Mesenchymal stem cell (in vitro differentiated cells and primary cell): ENCODE results near the gene MAP4K3.
A peak's percentile ranks its signal among the peaks of the same experiment; 100 is the strongest.

Experiments
- DNase-seq: peaks from one replicate; pipeline ENCODE4 v3.0.0-alpha.2; 2013
- H2AFZ ChIP-seq: one replicate; pipeline ENCODE4 v1.6.1; 2013; ENCODE audit warnings: low read depth, mild to moderate bottlenecking, control low read depth, inconsistent platforms, low read length, moderate library complexity
- H2AK5ac ChIP-seq: 2 replicates; pipeline ENCODE4 v1.6.1; 2013; ENCODE audit warnings: low read length, moderate library complexity, mild to moderate bottlenecking, inconsistent platforms; ENCODE audit not compliant: severe bottlenecking
- H2BK120ac ChIP-seq: one replicate; pipeline ENCODE4 v1.6.1; 2013; ENCODE audit warnings: low read depth, mild to moderate bottlenecking, inconsistent platforms, low read length, moderate library complexity
- H2BK12ac ChIP-seq, 2 experiments: one replicate each; pipeline ENCODE4 v1.6.1; 2013; ENCODE audit warnings: inconsistent platforms in 2 of 2, low read length in 2 of 2, mild to moderate bottlenecking in 2 of 2, moderate library complexity in 2 of 2, control low read depth in 1 of 2
- H2BK15ac ChIP-seq: one replicate; pipeline ENCODE4 v1.6.1; 2013; ENCODE audit warnings: mild to moderate bottlenecking, low read depth, inconsistent platforms; ENCODE audit not compliant: poor library complexity, severe bottlenecking
- H2BK5ac ChIP-seq: 2 replicates; pipeline ENCODE4 v1.6.1; 2013; ENCODE audit warnings: low read depth, mild to moderate bottlenecking, low read length, control low read depth, inconsistent platforms; ENCODE audit not compliant: poor library complexity, severe bottlenecking
- H3K14ac ChIP-seq, 2 experiments: one replicate each; pipeline ENCODE4 v1.6.1; 2013; ENCODE audit warnings: inconsistent platforms in 2 of 2, low read length in 2 of 2, control low read depth in 1 of 2, mild to moderate bottlenecking in 1 of 2, moderate library complexity in 1 of 2
- H3K18ac ChIP-seq, 2 experiments: one replicate each; pipeline ENCODE4 v1.6.1; 2013; ENCODE audit warnings: inconsistent platforms in 2 of 2, low read length in 2 of 2, control low read depth in 1 of 2, low read depth in 1 of 2, mild to moderate bottlenecking in 1 of 2
- H3K23ac ChIP-seq, 2 experiments: one replicate each; pipeline ENCODE4 v1.6.1; 2013; ENCODE audit warnings: inconsistent platforms in 2 of 2, low read length in 2 of 2, mild to moderate bottlenecking in 2 of 2, moderate library complexity in 2 of 2, control low read depth in 1 of 2
- H3K27ac ChIP-seq: 2 replicates; pipeline ENCODE4 v1.5.1; 2013; ENCODE audit warnings: mild to moderate bottlenecking, moderate library complexity, low read length, control low read depth, inconsistent platforms; ENCODE audit not compliant: poor library complexity, severe bottlenecking
- H3K27me3 ChIP-seq, 2 experiments: 2 replicates each; pipeline versions ENCODE4 v1.6.1 to v1.7.0; 2013; ENCODE audit warnings: low read length in 2 of 2, mild to moderate bottlenecking in 2 of 2, moderate library complexity in 2 of 2, control low read depth in 1 of 2, inconsistent platforms in 1 of 2; ENCODE audit not compliant: control insufficient read depth in 1 of 2, insufficient read depth in 1 of 2
- H3K36me3 ChIP-seq, 2 experiments: 2 replicates each; pipeline versions ENCODE4 v1.6.1 to v1.7.0; 2013; ENCODE audit warnings: low read length in 2 of 2, control low read depth in 1 of 2, inconsistent platforms in 1 of 2, low read depth in 1 of 2, mild to moderate bottlenecking in 1 of 2; ENCODE audit not compliant: insufficient read depth in 2 of 2, control insufficient read depth in 1 of 2
- H3K4ac ChIP-seq, 2 experiments: one replicate each; pipeline ENCODE4 v1.6.1; 2013; ENCODE audit warnings: inconsistent platforms in 2 of 2, low read length in 2 of 2, mild to moderate bottlenecking in 2 of 2, moderate library complexity in 2 of 2, control low read depth in 1 of 2, low read depth in 1 of 2
- H3K4me1 ChIP-seq: 2 replicates; pipeline ENCODE4 v1.6.1; 2013; ENCODE audit warnings: low read depth, low read length, control low read depth; ENCODE audit not compliant: control insufficient read depth, insufficient read depth
- H3K4me2 ChIP-seq: 2 replicates; pipeline ENCODE4 v1.6.1; 2013; ENCODE audit warnings: low read length, mild to moderate bottlenecking, inconsistent platforms; ENCODE audit not compliant: poor library complexity, severe bottlenecking
- H3K4me3 ChIP-seq, 2 experiments: 2 replicates each; pipeline versions ENCODE4 v1.5.1 to v1.7.0; 2013; ENCODE audit warnings: low read length in 2 of 2, mild to moderate bottlenecking in 2 of 2, control low read depth in 1 of 2, low read depth in 1 of 2; ENCODE audit not compliant: insufficient read depth in 1 of 2
- H3K79me1 ChIP-seq: replicated peaks from 2 replicates; pipeline ENCODE4 v1.6.1; 2013; ENCODE audit warnings: mild to moderate bottlenecking, control low read depth, low read length, inconsistent platforms; ENCODE audit not compliant: poor library complexity, severe bottlenecking
- H3K9ac ChIP-seq: 2 replicates; pipeline ENCODE4 v1.7.0; 2013; ENCODE audit warnings: mild to moderate bottlenecking, low read length, moderate library complexity
- H3K9me3 ChIP-seq: 2 replicates; pipeline ENCODE4 v1.7.0; 2013; ENCODE audit warnings: mild to moderate bottlenecking, low read length; ENCODE audit not compliant: control insufficient read depth
- H4K8ac ChIP-seq: one replicate; pipeline ENCODE4 v1.6.1; 2013; ENCODE audit warnings: inconsistent platforms, mild to moderate bottlenecking, low read length, moderate library complexity
- H4K91ac ChIP-seq: one replicate; pipeline ENCODE4 v1.6.1; 2013; ENCODE audit warnings: mild to moderate bottlenecking, low read length, inconsistent platforms
- WGBS: methylation state at CpG from one replicate; pipeline ENCODE4 v1.1.7; 2013; ENCODE audit warnings: mixed read lengths; 5-methylcytosine and 5-hydroxymethylcytosine counted together

The MAP4K3 gene

GRCh38 chr2:39401319-39401718 lies 35.8 kb downstream of the MAP4K3 start:
- Histone ChIP-seq H3K23ac (peak overlapping the region in 1 of 2 experiments; percentile 72), H2AFZ (no peak overlapping the region), H3K18ac (peak overlapping the region in 1 of 2 experiments; percentile 52), H2BK12ac (no peak overlapping the region), H3K9me3 (no peaks in the 10 kb centered on the region), H2BK5ac (no peak overlapping the region), H3K4me1 (peaks cover 15% of the 10 kb centered on the region), H3K4me3 (no peak overlapping the region), H4K91ac (no peak overlapping the region), H3K27me3 (no peaks in the 10 kb centered on the region), H3K4ac (no peak overlapping the region), H3K27ac (no peak overlapping the region), H2BK15ac (no peak overlapping the region), H3K36me3 (no peaks in the 10 kb centered on the region), H3K9ac (no peak overlapping the region), H2BK120ac (no peak overlapping the region), H4K8ac (no peak overlapping the region), H3K14ac (no peak overlapping the region), H3K79me1 (peaks cover 3% of the 10 kb centered on the region), H2AK5ac (no peak overlapping the region), H3K4me2 (no peak overlapping the region)
- DNase-seq = no peak
- WGBS = 100% methylated on average over 5 of the region's 8 CpGs

GRCh38 chr2:39399570-39399969 lies 37.5 kb downstream of the MAP4K3 start:
- H3K14ac ChIP-seq = no peak overlapping the region
- no peak overlapping the region for H2BK120ac ChIP-seq
- H2AK5ac ChIP-seq = no peak overlapping the region
- H3K27me3 ChIP-seq = no peaks in the 10 kb centered on the region
- no peak overlapping the region for H2BK5ac ChIP-seq
- no peaks in the 10 kb centered on the region for H3K36me3 ChIP-seq
- no peaks in the 10 kb centered on the region for H3K9me3 ChIP-seq
- H2BK15ac ChIP-seq = no peak overlapping the region
- H3K4me1 ChIP-seq = peaks cover 9% of the 10 kb centered on the region
- no peak overlapping the region for H2BK12ac ChIP-seq
- no peak overlapping the region for H3K18ac ChIP-seq
- H4K8ac ChIP-seq = no peak overlapping the region
- no peak overlapping the region for H3K4me3 ChIP-seq
- no peak overlapping the region for H3K27ac ChIP-seq
- no peak overlapping the region for H3K9ac ChIP-seq
- 100% methylated on average over 1 of the region's 1 CpG for WGBS
- no peak overlapping the region for H3K4me2 ChIP-seq
- H4K91ac ChIP-seq = no peak overlapping the region
- no peak for DNase-seq
- H2AFZ ChIP-seq = no peak overlapping the region
- no peak overlapping the region for H3K4ac ChIP-seq
- peaks cover 2% of the 10 kb centered on the region for H3K79me1 ChIP-seq
- no peak overlapping the region for H3K23ac ChIP-seq

GRCh38 chr2:39395313-39395712 lies 41.8 kb downstream of the MAP4K3 start:
- Histone ChIP-seq H4K91ac (no peak overlapping the region), H2BK15ac (no peak overlapping the region), H3K18ac (no peak overlapping the region), H2AK5ac (no peak overlapping the region), H2AFZ (no peak overlapping the region), H3K27ac (no peak overlapping the region), H3K4me2 (no peak overlapping the region), H2BK120ac (no peak overlapping the region), H3K9me3 (no peaks in the 10 kb centered on the region), H3K23ac (no peak overlapping the region), H3K79me1 (peaks cover 8% of the 10 kb centered on the region), H3K27me3 (no peaks in the 10 kb centered on the region), H2BK12ac (no peak overlapping the region), H2BK5ac (no peak overlapping the region), H3K9ac (no peak overlapping the region), H3K14ac (no peak overlapping the region), H3K4ac (no peak overlapping the region), H3K4me1 (peaks cover 1% of the 10 kb centered on the region), H4K8ac (no peak overlapping the region), H3K4me3 (no peak overlapping the region), H3K36me3 (no peaks in the 10 kb centered on the region)
- DNase-seq = no peak
- 100% methylated on average over 2 of the region's 2 CpGs for WGBS

GRCh38 chr2:39394516-39394961 lies 42.5 kb downstream of the MAP4K3 start:
- 89% methylated on average over 5 of the region's 5 CpGs for WGBS
- no peak overlapping the region for H3K27ac ChIP-seq

More at GRCh38 chr2:39394516-39394961, 42.5 kb downstream of the MAP4K3 start:
- no peak overlapping the region for H4K91ac ChIP-seq
- H2AFZ ChIP-seq = no peak overlapping the region
- H2AK5ac ChIP-seq = no peak overlapping the region
- H3K4ac ChIP-seq = no peak overlapping the region
- peaks cover 8% of the 10 kb centered on the region for H3K79me1 ChIP-seq
- DNase-seq = no peak
- no peak overlapping the region for H3K23ac ChIP-seq
- no peak overlapping the region for H2BK12ac ChIP-seq
- H3K9ac ChIP-seq = no peak overlapping the region
- H3K36me3 ChIP-seq = no peaks in the 10 kb centered on the region
- no peak overlapping the region for H3K4me2 ChIP-seq
- no peak overlapping the region for H3K14ac ChIP-seq
- H2BK5ac ChIP-seq = no peak overlapping the region
- no peak overlapping the region for H4K8ac ChIP-seq
- no peak overlapping the region for H2BK120ac ChIP-seq
- H3K9me3 ChIP-seq = no peaks in the 10 kb centered on the region
- H3K27me3 ChIP-seq = no peaks in the 10 kb centered on the region
- no peak overlapping the region for H3K18ac ChIP-seq
- no peak overlapping the region for H2BK15ac ChIP-seq
- no peak overlapping the region for H3K4me3 ChIP-seq
- peaks cover 1% of the 10 kb centered on the region for H3K4me1 ChIP-seq
